Measurements from ENCODE around the gene DPEP2NB.
"Not testable (repeated sequence)": the region's sequence is repeated elsewhere in the genome, so short reads cannot be mapped to it uniquely, and the experiment has no call there.

Gene DPEP2NB

DNA sequence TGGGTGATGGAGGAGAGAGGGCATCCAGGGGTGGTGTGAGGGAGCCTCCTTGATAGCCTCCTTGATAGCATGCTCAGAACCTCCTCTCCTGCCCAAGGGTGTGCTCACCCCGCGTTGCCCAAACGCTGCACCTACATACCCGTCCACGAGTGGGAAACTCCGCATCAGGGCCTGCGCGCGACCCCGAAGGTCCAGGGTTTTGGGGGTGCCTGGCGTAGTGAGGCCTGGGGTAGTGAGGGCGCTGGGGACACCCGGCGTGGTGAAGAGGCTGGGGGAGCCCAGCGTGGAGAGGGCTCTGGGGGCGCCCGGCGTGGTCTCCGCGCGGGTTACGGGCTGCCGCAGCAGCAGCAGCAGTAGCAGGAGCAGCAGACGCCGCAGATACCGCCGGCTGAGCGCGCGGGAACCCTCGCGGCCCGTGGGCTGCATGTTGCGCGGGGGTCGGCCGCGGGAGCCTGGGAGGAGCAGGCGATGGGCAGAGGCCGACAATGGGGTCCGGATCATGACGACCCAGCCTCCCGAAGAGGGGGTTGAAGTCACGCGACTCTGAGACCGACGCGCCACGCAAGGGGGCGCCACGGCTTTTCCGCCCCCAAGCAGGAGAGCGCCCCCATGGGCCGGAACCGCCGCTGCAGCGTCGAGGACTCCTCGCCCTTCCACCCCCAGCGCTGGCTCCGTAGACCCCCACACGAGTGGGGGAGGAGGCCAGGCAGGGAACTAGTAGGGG, 35.6 kb downstream of the DPEP2NB start, which contains the start of gene DPEP3:
DPEP3 (minus strand) TSS at position 545 of the 724 bp plus-strand sequence; CDS start at position 426, 119 bp downstream.
- no peak for DNase-seq

DNA sequence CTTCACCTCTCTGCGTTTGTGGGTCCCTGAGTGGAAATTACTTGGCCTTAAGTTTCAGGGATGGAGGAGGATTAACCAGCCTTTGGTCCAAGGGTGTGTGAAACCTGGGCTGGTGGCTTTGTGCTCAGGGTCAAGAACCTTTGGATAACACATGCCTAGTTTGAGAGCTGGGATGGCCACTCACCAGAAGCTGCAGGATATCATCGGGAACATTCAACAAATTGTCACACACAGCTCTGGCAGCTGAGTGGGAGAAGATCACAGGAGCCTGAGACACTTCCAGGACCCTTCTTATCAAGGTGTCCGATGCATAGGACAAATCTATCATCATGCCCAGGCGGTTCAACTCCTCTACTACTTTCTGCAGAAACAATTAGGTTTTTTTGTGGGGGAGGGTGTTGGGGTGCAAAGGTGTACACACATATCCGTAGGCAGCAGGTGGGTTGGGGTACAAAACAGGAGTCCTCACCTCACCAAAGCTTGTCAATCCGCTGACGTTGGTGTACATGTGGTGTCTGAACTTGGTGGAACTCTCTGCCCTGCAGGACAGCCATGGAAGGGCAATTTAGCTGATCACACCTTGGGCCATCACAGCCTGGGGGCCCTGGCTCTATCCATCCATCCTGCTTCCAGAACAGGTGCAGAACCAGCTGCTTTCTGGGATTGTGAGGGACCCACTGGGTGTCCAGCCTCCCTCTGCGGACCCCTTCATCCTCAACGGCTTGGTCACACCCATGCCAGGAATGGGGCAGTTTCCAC, 38.1 kb downstream of the DPEP2NB start:
- DNase-seq, result no peak

DNA sequence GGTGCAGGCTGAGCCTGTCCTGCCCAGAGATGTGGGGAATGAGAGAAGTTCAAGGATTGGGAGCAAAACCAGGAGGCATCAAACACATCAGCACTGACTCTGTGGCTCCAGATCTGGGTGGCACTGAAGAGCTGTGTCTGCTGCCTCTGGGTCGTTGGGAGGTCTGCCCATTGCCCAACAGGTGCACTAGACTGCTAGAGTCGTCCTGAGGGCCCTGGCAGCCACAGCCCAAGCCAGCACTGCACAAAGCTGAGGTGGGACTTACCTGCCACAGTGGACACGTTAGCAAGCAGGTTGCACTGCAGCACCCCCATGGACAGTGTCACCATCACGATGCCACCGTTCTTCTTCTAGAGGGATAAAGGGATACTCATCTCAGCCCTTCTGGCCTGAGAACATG, 38.7 kb downstream of the DPEP2NB start:
- no peak for DNase-seq

DNA sequence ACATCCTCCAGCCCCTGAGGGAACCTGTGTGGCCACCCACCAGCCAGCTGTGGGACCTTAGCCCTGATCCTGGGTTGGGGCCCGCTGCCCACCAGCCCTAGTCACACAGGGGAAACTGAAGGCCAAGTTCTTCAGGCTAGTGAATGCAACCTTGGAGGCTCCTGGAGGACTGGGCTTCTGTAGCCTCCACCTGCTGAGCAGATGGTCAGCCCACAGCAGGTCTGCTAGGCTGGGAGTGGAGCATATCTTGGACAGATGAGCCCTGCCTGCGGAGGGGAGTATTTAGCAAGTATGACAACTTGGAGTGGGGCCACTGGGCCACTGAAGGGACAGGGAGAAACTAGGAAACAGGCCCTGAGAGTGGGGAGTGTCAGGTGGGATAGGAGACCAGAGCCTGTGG, 39.5 kb downstream of the DPEP2NB start:
- DNase-seq, result no peak

DNA sequence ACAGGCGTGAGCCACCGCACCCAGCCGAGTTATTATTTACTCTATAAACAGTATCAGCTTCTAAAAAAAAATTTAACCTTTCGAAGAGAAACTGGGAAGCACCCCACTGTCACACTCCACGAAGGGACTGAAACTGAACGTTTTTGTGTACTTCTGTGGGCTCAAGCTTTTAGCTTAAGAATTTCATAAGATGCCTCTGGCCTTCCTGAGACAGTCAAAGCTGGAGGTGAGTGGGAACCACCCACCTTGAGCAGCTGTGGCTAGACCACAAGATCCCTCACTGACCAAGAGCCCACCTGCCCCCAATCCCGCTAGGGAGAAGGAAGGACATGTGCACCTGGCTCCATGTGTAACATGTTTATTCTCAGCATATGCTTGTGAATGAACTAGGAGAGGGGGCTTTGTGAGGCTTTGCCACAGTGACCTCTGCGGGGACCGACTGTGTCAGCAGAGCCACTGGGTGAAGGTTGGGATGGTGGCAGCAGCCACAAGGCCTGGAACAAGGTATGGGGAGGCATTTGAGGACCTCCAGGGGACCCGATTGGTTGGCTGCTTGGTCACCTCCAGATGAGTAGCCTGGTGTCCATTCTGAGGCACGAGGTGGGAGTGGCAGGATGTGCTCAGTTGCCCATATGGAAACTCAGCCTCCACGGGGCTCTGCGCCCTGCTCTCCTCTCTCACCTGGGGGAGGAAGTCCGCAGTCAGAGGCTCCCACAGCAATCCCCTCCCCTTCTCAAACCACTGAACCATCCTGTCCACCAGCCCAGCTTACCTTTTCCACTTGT, 40.2 kb downstream of the DPEP2NB start:
- DNase-seq, result no peak

DNA sequence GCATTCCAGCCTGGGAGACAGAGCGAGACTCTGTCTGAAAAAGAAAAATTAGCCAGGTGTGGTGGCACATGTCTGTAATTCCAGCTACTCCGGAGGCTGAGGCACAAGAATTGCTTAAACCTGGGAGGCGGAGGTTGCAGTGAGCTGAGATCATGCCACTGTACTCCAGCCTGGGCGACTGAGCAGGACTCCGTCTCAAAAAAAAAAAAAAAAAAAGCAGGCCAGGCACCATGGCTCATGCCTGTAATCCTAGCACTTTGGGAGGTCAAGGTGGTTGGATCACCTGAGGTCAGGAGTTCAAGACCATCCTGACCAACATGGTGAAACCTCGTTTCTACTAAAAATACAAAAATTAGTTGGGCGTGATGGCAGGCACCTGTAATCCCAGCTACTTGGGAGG, 43.4 kb downstream of the DPEP2NB start:
- DNase-seq, result not testable (repeated sequence)

DNA sequence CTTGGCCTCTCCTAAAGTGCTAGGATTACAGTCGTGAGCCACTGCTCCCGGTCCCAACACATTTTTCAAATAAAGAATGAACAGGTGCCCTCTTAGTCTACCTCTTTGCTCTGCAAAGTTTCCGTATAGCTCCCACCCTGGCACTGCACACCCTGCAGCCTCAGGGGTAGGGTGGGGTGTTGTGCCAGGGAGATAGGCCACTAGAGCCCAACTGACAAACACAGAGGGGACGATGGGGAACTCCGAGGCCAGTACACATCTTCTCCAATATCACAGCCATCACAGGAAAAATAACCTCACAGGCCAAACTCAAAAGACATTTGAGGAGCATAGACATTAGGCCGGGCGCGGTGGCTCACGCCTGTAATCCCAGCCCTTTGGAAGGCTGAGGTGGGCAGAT, 44.6 kb downstream of the DPEP2NB start:
- no peak for DNase-seq

DNA sequence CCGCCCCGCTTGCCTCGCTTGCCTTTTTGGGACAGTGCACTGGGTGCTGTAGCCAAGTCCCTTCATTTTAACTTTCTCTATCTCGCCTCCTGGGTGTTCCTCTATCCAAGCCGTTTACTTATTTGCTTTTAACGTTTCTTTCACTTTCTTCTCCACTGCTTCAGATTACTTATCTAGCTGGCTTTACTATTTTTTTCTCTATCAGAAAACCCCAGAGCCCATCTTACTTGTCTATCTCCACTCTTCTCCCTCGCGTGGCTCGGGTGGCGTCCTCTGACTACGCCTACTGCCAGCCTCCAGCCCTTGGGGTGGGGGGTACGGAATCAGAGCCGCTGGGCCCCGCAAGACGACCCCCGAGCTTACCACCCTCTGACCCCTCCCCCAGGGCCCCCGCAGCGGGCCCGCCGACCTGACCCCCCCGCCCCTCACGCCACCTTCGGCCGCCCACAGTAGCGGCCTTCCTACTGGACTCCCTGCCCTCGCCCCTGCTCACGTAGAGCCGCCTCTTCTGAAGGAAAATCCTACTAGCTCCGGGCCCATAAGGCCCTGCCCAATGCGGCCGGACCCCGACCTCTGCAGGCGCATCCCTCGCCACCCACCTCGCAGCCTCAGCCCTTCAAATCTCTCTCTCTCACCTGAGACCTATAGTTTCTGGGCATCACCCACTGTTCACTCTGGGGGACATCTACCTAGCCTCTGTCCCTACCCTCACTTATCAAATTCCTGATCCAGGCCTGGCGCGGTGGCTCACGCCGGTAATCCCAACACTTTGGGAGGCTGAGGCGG, 46.3 kb downstream of the DPEP2NB start:
- DNase-seq, result peak in 1 of 2 experiments; percentile 50

DNA sequence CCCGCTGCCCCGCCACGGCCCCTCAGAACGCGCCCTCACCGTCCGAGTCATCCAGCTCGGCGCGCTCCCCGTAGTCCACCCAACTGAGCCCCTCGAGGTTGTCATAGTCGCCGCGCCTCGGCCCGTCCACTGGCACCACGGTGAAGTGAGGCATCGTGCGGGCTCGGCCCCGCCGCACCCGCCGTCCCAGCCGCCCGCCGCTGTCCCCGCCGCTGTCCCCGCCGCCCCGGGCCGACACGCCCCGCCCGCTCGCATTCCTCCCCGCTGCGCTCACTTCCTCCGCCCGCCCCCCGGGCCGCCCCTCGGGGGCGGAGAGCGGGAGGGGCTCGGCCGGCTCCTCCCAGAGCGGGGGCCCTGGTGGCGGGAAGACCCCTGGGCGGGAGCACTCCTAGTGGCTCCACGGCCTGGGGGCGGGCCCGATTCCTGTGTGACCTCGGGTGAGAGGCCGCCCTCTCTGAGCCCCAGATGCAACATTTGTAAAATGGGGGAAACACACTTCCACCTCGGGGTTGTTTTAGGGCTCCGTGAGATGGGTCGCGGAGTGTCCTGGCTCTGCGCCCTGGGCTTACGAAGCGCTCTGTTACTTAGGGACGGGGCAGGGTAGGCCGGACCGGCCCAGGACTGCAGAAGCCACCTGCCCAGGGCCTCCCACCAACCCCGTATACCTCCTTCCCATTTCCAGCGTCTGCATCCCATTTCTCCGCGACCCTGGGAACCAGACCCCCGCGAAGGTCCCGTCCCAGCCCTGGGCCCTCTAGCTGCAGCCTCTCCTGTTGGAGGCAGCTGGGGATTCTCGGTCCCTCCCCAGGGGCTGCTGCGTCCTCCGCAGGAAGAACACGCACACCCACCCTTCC, 47.1 kb downstream of the DPEP2NB start, which contains the start of gene SLC12A4:
SLC12A4 (minus strand) TSS at position 238 of the 854 bp plus-strand sequence; CDS start at position 154, 84 bp downstream.
- DNase-seq, result peak; percentile 71 to 76

DNA sequence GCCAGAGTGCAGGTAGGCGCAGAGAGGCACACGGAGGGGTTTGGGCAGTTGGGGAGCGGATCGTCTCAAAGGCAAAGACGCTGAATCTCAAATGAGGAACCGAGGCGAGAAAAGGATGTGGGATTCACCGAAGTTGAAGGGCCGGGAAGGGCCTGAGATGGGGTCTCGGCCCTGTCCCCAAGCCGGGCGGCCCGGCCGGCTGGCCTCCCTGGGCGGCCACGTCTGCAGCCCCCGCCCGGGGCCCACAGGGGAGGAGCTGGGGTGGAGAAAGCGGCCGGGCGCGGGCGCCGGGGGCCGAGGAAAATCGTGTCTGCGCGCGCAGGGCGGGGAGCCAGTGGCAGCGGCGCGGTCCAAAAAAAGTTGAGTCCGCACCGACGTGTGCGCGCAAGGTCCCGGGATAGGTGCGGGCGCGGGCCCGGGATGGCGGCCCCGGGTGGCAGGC, 47.7 kb downstream of the DPEP2NB start:
- peak; percentile 23 to 35 for DNase-seq

DNA sequence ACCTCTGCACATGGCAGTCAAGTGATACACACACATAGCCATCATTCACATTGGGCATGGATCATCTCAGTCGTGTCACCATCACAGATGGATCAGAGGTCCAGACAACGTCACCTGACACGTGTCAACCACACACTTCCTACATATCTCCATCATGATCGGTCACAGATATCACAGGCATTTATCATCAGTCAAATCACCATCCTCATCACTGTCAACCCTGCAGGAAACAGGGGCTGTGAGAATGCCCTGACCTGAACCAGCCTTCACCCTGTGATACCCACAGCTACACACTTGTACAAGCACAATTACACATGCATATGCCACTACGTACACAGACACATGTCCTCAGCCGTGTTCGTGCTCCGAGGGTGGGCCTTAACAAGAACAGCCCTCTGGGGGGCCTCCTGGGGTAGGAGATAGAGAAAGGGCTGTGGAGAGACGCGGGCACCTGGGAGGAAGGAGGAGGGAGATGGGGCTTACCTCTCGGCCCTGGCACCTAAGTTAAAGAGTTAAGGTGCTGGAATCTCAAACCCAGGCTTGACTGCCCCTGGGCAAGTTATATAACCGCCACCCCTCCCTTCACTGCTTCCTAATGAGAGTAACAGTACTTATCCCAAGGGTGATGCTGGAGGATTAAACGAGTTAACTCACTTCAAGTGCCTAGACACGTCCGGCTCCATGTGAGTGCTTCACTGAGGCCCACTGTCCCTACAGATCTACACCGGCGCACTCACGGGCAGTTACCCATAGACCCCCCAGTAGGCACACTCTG, 48.3 kb downstream of the DPEP2NB start:
- DNase-seq, result no peak

DNA sequence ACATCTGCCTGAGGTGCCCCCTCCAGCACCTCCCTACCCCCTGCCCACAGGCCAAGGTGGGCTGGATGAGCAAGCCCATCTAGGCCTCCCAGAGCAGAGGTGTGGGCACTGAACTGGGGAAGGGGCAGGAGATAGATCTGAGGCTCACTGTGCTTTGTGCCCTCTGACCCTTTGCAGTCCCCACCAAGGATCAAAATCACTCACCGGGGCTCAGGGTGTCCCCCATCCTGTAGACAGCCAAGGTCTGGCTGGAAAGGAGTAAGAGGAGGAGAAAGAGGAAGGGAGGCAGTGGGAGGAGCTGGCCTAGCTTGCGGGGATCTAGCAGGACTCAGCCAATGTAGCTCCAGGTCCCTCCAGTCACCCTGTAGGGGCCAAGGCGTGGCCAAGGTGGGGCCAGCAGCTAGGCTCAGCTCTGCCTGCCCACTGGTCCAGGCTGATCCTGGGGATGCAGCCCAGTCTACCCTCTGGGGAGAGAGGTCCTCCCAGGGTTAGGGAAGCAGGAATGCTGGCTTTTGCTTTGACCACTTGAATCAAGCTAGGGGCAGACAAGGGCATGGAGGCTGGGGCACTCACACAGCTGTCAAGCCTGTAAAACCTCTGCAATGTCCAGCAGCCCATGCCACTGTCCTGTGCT, 49.0 kb downstream of the DPEP2NB start:
- peak; percentile 32 to 36 for DNase-seq

DNA sequence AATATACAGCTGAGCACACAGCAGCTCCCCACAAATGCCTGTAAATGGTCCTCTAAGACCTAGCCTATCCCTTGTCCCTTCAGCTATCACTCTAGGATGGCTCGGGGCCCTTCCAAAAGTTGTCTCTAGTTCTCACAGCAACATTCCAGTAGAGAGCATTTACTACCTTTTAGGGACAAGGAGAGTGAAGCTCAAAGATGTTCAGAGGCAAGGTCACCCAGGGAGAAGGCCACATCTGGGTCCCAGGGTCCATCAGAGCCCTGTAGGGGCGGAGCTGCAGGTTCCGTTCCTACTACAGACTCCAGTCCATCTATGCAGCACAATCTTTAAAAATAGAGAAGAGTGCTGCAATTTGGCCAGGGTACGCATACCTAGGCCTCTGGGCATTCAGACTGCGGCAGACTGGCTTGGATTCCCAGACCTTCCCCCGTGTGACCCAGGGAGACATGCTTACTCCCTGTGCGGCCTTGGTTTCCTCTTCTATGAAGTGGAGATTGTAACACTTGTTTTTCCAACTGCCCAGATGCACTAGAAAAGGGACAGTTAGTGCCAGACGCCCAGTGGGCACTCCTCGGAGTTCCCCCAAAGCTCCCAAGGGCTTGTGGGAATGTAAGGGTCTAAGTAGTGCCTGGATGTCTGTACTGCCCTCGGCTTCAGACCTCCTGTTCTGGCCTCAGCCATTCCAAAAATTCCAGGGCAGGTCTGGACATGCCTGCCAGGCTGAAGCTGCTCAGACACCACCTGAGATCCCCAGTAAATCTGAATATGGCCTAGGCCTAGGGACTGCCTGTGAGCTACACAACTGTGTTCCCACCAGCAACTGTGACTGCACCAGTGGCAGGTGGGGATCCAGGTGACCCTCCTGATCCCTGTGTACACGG, 49.8 kb downstream of the DPEP2NB start:
- DNase-seq, result no peak

DNA sequence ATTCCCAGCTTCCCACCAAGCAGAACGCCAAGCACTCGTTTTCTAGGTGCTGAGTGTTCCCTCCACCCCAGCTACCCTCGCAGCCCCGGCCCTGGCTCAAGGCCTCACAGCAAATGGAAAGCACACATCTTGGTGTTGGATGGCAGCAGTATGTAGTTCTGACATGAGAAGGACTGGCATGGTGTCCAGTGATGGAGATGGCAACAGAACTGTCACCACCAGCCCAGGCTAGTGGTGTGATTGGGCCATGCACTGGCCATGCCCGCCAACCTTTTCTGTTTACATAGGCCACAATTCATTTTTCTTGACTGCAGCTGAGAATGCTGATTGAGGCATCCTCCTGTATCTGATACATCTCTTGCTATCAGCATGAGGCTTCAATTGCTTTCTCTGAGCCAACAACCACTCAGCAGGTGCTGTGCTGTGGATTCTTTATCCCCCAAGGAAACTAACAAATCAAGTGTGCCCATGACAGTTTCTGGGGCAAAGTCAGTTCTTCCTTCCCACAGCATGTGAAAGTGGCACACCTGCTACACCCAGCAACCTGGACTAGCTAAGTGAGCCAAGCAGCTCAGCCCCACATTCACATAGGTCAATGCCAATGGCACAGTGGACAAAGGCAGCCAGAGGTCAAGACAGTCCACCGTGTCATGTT, 51.1 kb downstream of the DPEP2NB start:
- DNase-seq, result no peak

DNA sequence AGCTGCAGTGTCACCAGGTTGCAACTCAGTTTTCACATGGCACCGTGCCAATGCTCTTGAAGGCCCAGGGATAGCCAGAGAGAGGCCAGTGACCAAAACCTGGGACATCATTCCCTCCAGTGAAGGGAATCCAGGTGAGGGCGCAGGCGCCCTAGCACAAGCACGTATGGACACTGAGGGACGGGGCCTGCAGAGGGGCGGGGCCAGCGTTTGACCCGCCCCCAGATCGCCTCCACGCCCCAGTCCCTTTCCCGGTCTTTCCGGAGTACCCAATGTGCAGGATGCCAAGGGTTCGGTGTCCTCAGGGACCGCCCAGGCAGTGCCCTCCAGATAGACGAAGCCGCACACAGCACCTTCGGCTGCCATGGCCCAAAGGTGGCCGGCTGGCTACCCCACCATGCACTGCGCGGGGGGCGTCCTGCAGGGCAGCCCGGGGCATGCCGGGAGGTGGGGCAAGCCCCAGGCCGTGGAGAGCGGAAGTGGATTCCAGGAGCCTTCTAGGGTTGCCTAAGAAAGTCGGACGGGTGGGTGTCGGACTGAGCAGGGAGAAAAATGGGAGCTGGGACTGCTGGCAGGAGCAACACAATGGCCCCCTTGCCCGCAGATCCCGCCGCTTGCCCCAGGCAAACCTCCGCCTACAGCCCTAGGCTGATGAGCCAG, 51.9 kb downstream of the DPEP2NB start:
- DNase-seq, result no peak

Data from Kasumi-1 (cell line).